SK-N-SH (cell line): Measurements from ENCODE around the gene MACROD2. TPM values are rescaled to one million over a fixed set of nuclear protein-coding genes. Genes with fewer than 3 reads are reported as not detected.

ENCODE experiments used
- CTCF ChIA-PET: fragments of 300-600, 350-600 bp; formaldehyde crosslinking; extraction: SDS; loops from one replicate; lab custom pipeline; 2021; lab: Yijun Ruan, JAX
- POLR2A ChIA-PET: fragments of 350-600 bp; sonication (Branson Sonifier 250); formaldehyde crosslinking; extraction: SDS; loops from one replicate; lab custom pipeline; 2020; ENCODE audit warnings: antibody characterized with exemption, inconsistent platforms; lab: Yijun Ruan, JAX
- DNase-seq: peaks from one replicate; pipeline ENCODE4 v3.0.0; 2012
- H2AFZ ChIP-seq: fragments of 200-600 bp; sonication (generic); 2 replicates; pipeline ENCODE4 v1.8.1; 2016; ENCODE audit warnings: antibody characterized with exemption, mild to moderate bottlenecking, low read depth
- H3F3A ChIP-seq: fragments of 200-600 bp; sonication (generic); replicated peaks from 2 replicates; pipeline ENCODE3; 2016; ENCODE audit warnings: antibody characterized with exemption, mild to moderate bottlenecking; ENCODE audit not compliant: insufficient read depth
- H3K27ac ChIP-seq, 2 experiments: fragments of 200-500 bp in 1 of 2; fragments of 200-600 bp in 1 of 2; sonication (Bioruptor generic) in 1 of 2; sonication (generic), shearing (Covaris generic) in 1 of 2; 2 replicates each; pipeline versions ENCODE4 v1.5.1 to v1.6.1; 2014 to 2016; ENCODE audit warnings: low read depth in 2 of 2, inconsistent platforms in 1 of 2, low read length in 1 of 2, mild to moderate bottlenecking in 1 of 2, mixed read lengths in 1 of 2
- H3K27me3 ChIP-seq: fragments of 200-600 bp; sonication (generic), shearing (Covaris generic); 2 replicates; pipeline ENCODE4 v1.6.1; 2016; ENCODE audit warnings: mixed run types; ENCODE audit not compliant: insufficient read depth
- H3K36me3 ChIP-seq, 2 experiments: fragments of 200-500 bp in 1 of 2; fragments of 200-600 bp in 1 of 2; sonication (Bioruptor generic) in 1 of 2; sonication (generic) in 1 of 2; replicated peaks in 1 of 2; 2 replicates each; pipeline versions ENCODE3 to v1.5.1; 2014 to 2016; ENCODE audit warnings: low read length in 1 of 2, mild to moderate bottlenecking in 1 of 2; ENCODE audit not compliant: insufficient read depth in 2 of 2, control insufficient read depth in 1 of 2
- H3K4me1 ChIP-seq, 2 experiments: fragments of 200-500 bp in 1 of 2; fragments of 200-600 bp in 1 of 2; sonication (Bioruptor generic) in 1 of 2; sonication (generic), shearing (Covaris generic) in 1 of 2; 2 replicates each; pipeline versions ENCODE4 v1.5.1 to v1.6.1; 2014 to 2016; ENCODE audit warnings: low read depth in 1 of 2, low read length in 1 of 2, mixed run types in 1 of 2; ENCODE audit not compliant: insufficient read depth in 2 of 2, control insufficient read depth in 1 of 2
- H3K4me2 ChIP-seq: fragments of 200-600 bp; sonication (generic), shearing (Covaris generic); 2 replicates; pipeline ENCODE4 v1.6.1; 2017; ENCODE audit warnings: mixed run types
- H3K4me3 ChIP-seq, 2 experiments: fragments of 200-500 bp in 1 of 2; fragments of 200-600 bp in 1 of 2; sonication (Bioruptor generic) in 1 of 2; sonication (generic), shearing (Covaris generic) in 1 of 2; 2 replicates each; pipeline versions ENCODE4 v1.5.1 to v1.8.1; 2014 to 2016; ENCODE audit warnings: low read depth in 2 of 2, inconsistent platforms in 1 of 2, low read length in 1 of 2, mild to moderate bottlenecking in 1 of 2, mixed read lengths in 1 of 2, moderate library complexity in 1 of 2
- H3K79me2 ChIP-seq: fragments of 200-600 bp; sonication (generic); 2 replicates; pipeline ENCODE4 v1.8.1; 2017; ENCODE audit warnings: mild to moderate bottlenecking; ENCODE audit not compliant: insufficient read depth
- H3K9ac ChIP-seq: fragments of 200-600 bp; sonication (generic); 2 replicates; pipeline ENCODE4 v1.6.1; 2017; ENCODE audit warnings: mixed run types
- H3K9me2 ChIP-seq: fragments of 200-600 bp; sonication (generic); 2 replicates; pipeline ENCODE4 v1.6.1; 2017; ENCODE audit warnings: mixed run types
- H3K9me3 ChIP-seq: fragments of 200-600 bp; sonication (generic); 2 replicates; pipeline ENCODE4 v1.6.1; 2017; ENCODE audit warnings: mixed run types, mild to moderate bottlenecking, moderate library complexity
- H4K20me1 ChIP-seq: fragments of 200-600 bp; sonication (generic); 2 replicates; pipeline ENCODE4 v1.6.1; 2017; ENCODE audit warnings: mild to moderate bottlenecking, mixed run types; ENCODE audit not compliant: insufficient read depth
- CHD2 ChIP-seq: fragments of 150-350 bp; IDR thresholded peaks from 2 replicates; pipeline ENCODE4 v1.6.1; 2018; ENCODE audit warnings: low read length; ENCODE audit not compliant: partially characterized antibody
- CTCF ChIP-seq: fragments of 200-600 bp; sonication (generic); IDR thresholded peaks from 2 replicates; pipeline ENCODE4 v1.6.1; 2017; ENCODE audit warnings: antibody characterized with exemption, mild to moderate bottlenecking, moderate library complexity
- ELF1 ChIP-seq: IDR thresholded peaks from 2 replicates; pipeline ENCODE4 v1.4.0; 2012
- EP300 ChIP-seq, 2 experiments: IDR thresholded peaks; 2 replicates each; pipeline versions ENCODE4 v1.4.0 to v1.6.1; 2012; ENCODE audit warnings: borderline replicate concordance in 1 of 2, low read depth in 1 of 2, low read length in 1 of 2
- FOXJ3 ChIP-seq: sonication (generic); formaldehyde crosslinking; IDR thresholded peaks from 2 replicates; pipeline ENCODE4 v1.5.1; 2020; ENCODE audit warnings: mild to moderate bottlenecking, missing genetic modification reagents
- FOXM1 ChIP-seq: IDR thresholded peaks from 2 replicates; pipeline ENCODE4 v1.4.0; 2012; ENCODE audit warnings: low read depth, mild to moderate bottlenecking
- GATA2 ChIP-seq: sonication (generic); formaldehyde crosslinking; IDR thresholded peaks from 2 replicates; pipeline ENCODE4 v1.5.0; 2020; ENCODE audit warnings: mild to moderate bottlenecking, missing genetic modification reagents
- IRF3 ChIP-seq: fragments of 150-350 bp; IDR thresholded peaks from 2 replicates; pipeline ENCODE4 v1.6.1; 2016; ENCODE audit warnings: mild to moderate bottlenecking, low read depth, low read length
- JUND ChIP-seq: IDR thresholded peaks from 2 replicates; pipeline ENCODE4 v1.4.0; 2012
- MAX ChIP-seq: IDR thresholded peaks from 2 replicates; pipeline ENCODE4 v1.4.0; 2012; ENCODE audit warnings: low read depth
- MXI1 ChIP-seq: IDR thresholded peaks from 2 replicates; pipeline ENCODE4 v1.6.1; 2012; ENCODE audit warnings: mild to moderate bottlenecking, low read depth, low read length, improper control_type of control experiment
- NFIC ChIP-seq: IDR thresholded peaks from 2 replicates; pipeline ENCODE4 v1.4.0; 2012; ENCODE audit warnings: borderline replicate concordance
- POLR2AphosphoS5 ChIP-seq: IDR thresholded peaks from 2 replicates; pipeline ENCODE4 v1.6.1; 2012; ENCODE audit warnings: low read depth, low read length
- RAD21 ChIP-seq: IDR thresholded peaks from 2 replicates; pipeline ENCODE4 v1.6.1; 2012; ENCODE audit warnings: mild to moderate bottlenecking, low read length
- RCOR1 ChIP-seq: fragments of 150-350 bp; IDR thresholded peaks from 2 replicates; pipeline ENCODE4 v1.6.1; 2017; ENCODE audit warnings: antibody characterized with exemption, low read length
- SIN3A ChIP-seq: IDR thresholded peaks from 2 replicates; pipeline ENCODE4 v1.6.1; 2012; ENCODE audit warnings: low read depth, mild to moderate bottlenecking, low read length, moderate library complexity, borderline replicate concordance
- TAF1 ChIP-seq: IDR thresholded peaks from 2 replicates; pipeline ENCODE4 v1.6.1; 2012; ENCODE audit warnings: low read depth, mild to moderate bottlenecking, low read length, moderate library complexity, borderline replicate concordance
- USF1 ChIP-seq: IDR thresholded peaks from 2 replicates; pipeline ENCODE4 v1.4.0; 2012; ENCODE audit warnings: low read depth, borderline replicate concordance
- USF2 ChIP-seq: fragments of 150-350 bp; IDR thresholded peaks from 2 replicates; pipeline ENCODE4 v1.6.1; 2017; ENCODE audit warnings: antibody characterized with exemption, low read length, low read depth, borderline replicate concordance
- ZBTB33 ChIP-seq: IDR thresholded peaks from 2 replicates; pipeline ENCODE4 v1.4.0; 2012; ENCODE audit warnings: low read depth, borderline replicate concordance
- WGBS: methylation state at CpG from one replicate; pipeline ENCODE4 v1.1.6; 2017; ENCODE audit warnings: low lambda C conversion rate; 5-methylcytosine and 5-hydroxymethylcytosine counted together
- polyA plus RNA-seq, 3 experiments: library from polyadenylated mRNA; depleted of rRNA; stranded (reverse); fragments of >200 nt; gene quantifications; 2 replicates each; pipeline ENCODE4 v1.2.3, GENCODE V29; 2012

The MACROD2 gene
- polyA plus RNA-seq, 1 of the 3 experiments (the other 2 are of a cell fraction), result 0.33 TPM

- CTCF ChIA-PET, result no interaction called here
- Histone ChIP-seq H3K27me3 (no peaks in the 10 kb centered on the region), H3K9ac (no peak overlapping the region), H3K4me2 (no peak overlapping the region), H2AFZ (no peak overlapping the region), H3K4me1 (no peaks in the 10 kb centered on the region; a peak in 1 of 4 replicates), H3K9me2 (no peaks in the 10 kb centered on the region), H3K4me3 (no peak overlapping the region), H3K36me3 (no peaks in the 10 kb centered on the region), H4K20me1 (no peaks in the 10 kb centered on the region), H3K79me2 (no peaks in the 10 kb centered on the region), H3K9me3 (no peaks in the 10 kb centered on the region), H3F3A (no peaks in the 10 kb centered on the region), H3K27ac (peak overlapping the region in 1 of 2 experiments; percentile 68; a peak in 2 of 4 replicates)
- TF ChIP-seq RCOR1 (peak; percentile 77; the same call in 1 of the 2 replicates), EP300 (IDR thresholded peaks at IDR 0.05; ENCODE audit: borderline replicate concordance in 1 of 2, low read depth in 1 of 2, low read length in 1 of 2) (peak in 1 of 2 experiments; percentile 81; a peak in 2 of 4 replicates), ELF1 (no peak), NFIC (no peak), CHD2 (peak; percentile 47), GATA2 (CRISPR knock-in tag) (peak; percentile 94), MXI1 (no peak)
- POLR2A ChIA-PET, result no interaction called here
- peak; percentile 54 for DNase-seq
- WGBS, result 83% methylated on average over 1 of the region's 1 CpG
These were observed 523.3 kb downstream of the MACROD2 start for GRCh38 chr20:14518648-14519047.

- Histone ChIP-seq H3K4me3 (no peak overlapping the region), H3K27ac (no peak overlapping the region), H2AFZ (no peak overlapping the region), H3K9ac (no peak overlapping the region), H3K27me3 (no peaks in the 10 kb centered on the region), H3K4me1 (no peaks in the 10 kb centered on the region; a peak in 1 of 4 replicates), H3K9me3 (no peaks in the 10 kb centered on the region), H3F3A (no peaks in the 10 kb centered on the region), H3K79me2 (no peaks in the 10 kb centered on the region), H4K20me1 (no peaks in the 10 kb centered on the region), H3K4me2 (no peak overlapping the region), H3K9me2 (no peaks in the 10 kb centered on the region), H3K36me3 (no peaks in the 10 kb centered on the region)
- TF ChIP-seq CTCF (no peak), NFIC (no peak), SIN3A (no peak), USF1 (no peak), FOXJ3 (CRISPR knock-in tag) (no peak), JUND (no peak), IRF3 (no peak), USF2 (no peak), POLR2AphosphoS5 (no peak), ZBTB33 (no peak), MXI1 (no peak), MAX (no peak), TAF1 (no peak), RCOR1 (no peak), FOXM1 (no peak), GATA2 (CRISPR knock-in tag) (no peak), RAD21 (no peak)
- POLR2A ChIA-PET, result no interaction called here
- CTCF ChIA-PET, result no interaction called here
- DNase-seq, result no peak
These were observed 525.7 kb downstream of the MACROD2 start for GRCh38 chr20:14521016-14521415.
